NCI-H1436 (cell line): ENCODE data around the gene NDOR1.

ENCODE experiments used
- DNase-seq: peaks from one replicate; lab custom pipeline; 2025; lab: John Stamatoyannopoulos, UW

NDOR1 gene

DNA sequence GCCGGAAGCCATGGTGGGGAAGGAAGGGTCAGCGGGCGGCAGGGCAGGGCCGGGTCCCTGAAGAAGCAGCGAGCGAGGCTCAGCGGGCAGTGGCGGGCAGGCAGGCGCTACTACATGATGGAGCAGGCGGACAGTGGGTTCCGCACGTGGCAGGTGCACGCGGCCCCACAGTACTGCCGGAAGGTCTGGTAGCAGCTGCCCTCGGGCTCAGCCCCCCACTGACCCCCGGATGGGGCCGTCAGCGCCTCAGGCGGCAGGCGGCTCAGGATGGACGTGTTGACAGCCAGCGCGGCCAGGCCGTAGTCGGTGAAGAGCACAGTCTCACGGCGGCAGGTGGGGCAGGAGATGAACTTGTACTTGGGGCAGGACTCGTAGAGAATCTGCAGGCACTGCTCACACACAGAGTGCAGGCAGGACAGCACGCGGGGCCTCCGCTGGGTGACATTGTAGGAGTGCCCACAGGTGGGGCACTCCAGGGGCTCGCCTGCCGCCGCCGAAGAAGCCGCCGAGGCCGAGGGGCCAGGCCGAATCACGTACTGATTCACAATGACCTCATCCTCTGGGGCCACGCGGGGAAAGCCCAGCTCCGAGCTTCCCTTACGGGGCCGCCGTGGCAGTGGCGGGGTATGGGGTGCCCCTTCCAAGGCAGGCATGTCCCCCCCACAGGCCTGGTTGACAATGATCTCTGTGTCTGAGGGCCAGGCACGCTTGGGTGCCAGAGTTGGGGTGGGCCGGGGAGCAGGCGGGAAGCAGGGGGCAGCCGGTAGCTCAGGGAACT is 15.0 kb downstream of the NDOR1 start:
- DNase-seq = no peak

DNA sequence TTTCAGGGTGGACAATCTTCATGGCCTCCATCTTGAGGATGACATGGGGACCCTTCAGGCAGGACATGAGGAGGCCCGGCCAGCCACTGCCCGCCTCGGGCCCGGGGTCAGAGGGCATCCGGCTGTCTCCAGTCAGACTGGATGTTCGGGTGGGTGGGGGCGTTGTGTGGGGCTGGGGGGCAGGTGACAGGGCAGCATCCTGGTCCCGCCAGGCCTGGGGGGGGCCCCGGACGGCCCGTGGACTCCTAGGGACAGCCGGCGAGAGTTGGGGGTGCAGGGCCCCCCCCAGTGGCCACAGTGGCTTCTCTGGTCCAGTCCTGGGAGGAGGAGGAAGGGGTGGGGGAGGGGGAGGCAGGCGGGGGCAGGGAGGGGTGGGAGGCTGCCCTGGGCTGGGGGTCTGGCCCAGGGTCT is 15.6 kb downstream of the NDOR1 start:
- no peak for DNase-seq

DNA sequence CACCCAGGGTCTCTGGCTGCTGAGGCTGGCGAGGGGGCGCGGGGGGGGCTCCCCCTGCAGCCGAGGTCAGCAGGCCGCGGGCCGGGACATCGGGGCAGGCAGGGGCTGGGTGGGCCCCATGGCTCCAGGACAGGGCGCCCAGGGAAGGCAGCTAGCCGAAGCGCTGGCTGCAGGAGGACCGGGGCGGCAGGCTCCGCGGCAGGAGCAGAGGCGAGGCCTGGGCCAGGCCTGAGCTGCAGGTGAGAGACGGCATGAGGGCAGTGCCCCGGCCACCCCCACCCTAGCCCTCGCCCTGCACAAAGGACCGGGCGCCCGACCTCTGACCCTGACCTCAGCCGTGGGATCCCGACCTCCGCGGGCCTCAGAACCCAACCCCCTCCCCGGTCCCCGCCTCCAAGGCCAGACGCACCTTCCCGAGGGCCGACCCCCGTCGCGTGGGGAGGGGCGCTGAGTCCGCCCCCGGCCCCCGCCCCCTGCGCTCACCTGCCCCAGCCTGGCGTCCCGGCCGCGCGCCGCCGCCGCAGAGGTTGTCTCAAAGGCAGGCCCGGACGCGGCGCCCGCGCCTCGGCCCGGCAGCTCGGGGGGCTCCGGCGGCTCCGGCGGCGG is 16.1 kb downstream of the NDOR1 start:
- DNase-seq = no peak

DNA sequence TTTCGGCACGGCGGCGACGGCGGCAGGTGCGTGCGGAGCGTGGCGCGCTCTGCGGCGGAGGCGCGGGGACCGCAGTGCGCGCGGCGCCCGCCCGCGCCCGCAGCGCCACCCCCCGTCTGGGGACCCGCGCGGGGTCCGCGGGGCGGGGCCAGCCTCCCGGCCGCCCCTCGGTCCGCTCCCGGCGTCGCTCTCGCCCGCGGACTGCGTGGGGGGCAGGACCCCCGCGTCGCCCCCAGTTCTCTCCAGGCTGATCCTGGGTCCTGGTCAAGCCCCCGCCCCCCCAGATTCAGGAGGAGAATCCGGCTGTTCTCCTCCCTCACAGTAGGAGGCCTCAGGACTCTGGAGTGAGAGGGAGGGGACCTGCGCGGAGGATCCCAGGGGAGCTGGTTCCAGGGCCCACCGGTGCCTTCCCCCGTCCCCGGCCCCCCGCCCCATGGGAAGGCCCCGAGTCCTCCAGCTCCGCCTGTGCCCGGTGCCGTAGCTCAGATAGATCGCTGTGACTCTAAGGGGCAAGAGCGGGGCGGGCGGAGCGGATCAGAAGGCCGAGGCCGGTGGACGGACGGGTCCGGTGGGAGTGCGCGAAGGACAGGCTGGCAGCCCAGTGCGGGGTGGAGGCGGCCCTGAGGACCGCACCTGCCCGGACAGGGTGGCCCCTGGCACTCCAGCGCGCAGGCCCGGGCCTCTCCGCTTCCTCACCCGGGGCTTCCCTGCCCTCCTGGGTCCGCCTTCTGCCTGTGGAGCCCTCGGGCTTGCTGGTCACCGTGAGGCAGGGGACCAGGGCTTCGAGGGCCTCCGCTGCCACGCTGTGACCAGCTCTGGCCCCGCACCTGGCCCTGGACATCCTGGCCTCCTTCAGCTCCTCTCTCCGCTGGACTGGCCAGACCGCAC is 16.9 kb downstream of the NDOR1 start, which contains the start of gene RNF208:
TSS of gene RNF208 (minus strand) at position 51 of the 888 bp plus-strand sequence. CDS start 1,028 bp downstream, outside the sequence.
- DNase-seq = peak; percentile 44

DNA sequence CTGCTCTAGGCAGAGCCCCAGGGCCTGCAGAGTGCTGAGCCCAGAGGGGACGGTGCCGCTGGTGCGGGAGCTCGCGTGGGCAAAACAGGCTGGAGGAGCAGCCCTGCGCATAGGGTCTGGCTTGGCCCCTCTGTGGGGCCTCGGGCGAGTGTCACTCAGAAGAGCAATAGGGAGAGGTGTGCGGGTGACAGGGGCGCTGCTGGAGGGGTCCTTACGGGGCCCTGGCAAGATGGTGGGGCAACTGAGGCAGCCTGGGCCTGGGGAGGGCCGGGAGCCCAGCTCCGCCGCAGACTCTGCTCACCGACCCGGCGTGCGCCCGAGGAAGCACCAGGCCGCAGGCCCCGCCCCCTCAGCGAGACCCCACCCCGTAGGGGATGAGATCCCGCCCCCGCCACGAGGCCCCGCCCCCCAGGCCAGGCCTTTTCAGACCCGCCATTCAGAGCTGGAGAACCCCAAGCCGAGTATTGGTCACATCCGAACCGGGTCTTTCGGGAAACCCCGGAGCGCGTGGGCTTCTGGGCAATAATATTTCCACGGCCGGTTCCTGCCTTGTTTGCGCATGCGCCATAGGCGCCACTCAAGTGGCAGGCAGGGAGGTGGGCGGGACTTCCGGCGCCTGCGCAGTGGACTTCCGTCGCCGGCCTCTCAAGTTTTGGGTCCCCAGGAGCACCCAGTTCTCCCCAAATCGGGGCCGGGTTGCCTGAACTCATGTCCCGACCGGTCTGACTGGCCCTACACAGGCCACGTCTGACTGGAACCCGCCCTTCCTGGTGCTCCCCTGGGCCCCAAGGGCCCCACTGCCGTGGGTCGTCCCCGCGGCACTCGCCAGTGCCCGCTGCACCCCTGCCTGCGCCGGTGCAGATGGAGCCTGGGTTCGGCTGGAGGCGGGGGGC is 17.8 kb downstream of the NDOR1 start:
- peak; percentile 95 for DNase-seq

DNA sequence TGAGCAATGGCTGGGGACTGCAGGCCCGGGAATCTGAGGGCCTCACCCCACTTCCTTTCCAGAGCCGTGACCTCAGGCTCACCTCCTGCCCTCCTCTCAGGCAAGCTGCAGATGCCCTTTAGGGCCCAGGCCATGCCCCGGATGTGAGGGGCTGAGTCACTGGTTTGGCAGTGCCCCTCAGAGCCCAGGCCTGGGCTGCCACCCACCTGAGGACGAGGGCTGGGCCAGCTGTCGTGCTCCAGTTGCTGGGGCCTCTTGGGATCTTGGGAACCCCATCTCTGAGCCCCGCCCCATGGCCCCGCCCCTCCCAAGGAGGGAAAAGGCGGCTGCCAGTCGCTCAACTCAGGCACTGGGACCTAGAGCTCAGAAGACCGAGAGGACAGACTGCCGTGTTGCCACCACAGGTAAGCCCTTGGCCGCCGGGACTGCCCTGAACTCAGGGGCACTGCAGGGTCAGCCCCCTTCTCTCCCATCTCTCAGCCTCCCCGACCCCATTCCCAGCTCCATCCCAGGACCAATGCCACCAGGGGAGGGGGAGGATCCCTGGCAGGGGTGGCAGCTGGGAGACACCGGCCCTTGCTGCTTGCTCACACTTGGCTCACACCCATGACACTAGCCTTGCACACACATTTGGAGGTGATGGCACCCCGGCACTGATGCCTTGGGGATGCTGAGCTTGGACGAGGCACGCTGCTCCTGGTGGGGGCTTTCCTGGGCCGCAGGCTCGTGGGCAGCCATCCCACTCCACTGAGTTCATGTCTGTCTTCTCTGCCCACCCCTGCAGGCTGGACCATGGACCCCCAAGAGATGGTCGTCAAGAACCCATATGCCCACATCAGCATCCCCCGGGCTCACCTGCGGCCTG is 19.6 kb downstream of the NDOR1 start, which contains the start of gene CYSRT1:
TSS of gene CYSRT1 (plus strand) at position 345 of the 865 bp plus-strand sequence. CDS start at position 793, 448 bp downstream.
- DNase-seq = no peak

DNA sequence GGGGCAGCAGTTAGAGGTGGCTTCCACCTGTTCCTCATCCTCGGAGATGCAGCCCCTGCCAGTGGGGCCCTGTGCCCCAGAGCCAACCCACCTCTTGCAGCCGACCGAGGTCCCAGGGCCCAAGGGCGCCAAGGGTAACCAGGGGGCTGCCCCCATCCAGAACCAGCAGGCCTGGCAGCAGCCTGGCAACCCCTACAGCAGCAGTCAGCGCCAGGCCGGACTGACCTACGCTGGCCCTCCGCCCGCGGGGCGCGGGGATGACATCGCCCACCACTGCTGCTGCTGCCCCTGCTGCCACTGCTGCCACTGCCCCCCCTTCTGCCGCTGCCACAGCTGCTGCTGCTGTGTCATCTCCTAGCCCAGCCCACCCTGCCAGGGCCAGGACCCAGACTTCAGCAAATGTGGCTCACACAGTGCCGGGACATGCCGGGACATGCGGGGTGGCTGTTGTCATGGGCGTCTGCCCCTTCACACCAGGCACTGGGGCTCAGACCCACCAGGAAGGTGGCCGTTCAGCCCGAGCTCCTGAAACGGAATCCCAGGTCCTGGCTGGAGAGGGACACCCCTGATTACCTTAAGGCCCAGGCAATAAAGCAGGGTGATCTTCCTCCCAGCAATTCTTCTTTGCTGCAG is 20.3 kb downstream of the NDOR1 start:
- DNase-seq = no peak

DNA sequence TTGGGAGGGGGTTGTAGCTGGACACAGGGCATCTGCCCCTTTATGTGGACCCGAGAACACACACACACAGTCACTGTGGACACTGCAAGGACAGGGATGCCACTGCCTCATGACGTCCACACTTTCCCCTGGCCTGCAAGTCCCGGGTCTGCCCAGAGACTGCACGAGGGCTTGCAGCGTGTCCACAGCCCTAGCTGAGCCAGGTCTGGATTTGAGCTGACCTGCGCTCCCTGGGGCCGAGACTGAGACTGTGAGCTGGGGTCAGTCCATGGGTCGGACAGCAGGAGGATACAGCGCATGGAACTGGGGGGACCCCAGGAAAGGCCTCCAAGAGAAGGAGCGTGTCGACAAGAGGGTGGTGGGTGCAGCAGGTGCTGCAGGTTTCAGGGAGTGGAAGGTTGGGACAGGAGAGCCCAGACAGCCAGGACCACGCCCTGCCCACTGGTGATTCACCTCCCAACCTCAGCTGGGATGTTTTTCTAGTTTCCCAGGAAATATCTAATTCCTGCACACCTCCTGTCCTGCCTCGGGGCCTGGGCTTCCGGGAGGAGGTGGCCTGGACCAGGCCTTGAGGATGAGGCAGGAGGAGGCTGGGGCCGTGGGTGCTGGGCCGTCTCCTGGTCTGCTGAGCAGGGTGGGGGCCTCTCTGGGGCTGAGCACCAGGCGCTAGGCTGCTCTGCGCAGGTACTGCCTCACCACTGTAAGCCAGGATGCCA is 21.0 kb downstream of the NDOR1 start:
- no peak for DNase-seq

DNA sequence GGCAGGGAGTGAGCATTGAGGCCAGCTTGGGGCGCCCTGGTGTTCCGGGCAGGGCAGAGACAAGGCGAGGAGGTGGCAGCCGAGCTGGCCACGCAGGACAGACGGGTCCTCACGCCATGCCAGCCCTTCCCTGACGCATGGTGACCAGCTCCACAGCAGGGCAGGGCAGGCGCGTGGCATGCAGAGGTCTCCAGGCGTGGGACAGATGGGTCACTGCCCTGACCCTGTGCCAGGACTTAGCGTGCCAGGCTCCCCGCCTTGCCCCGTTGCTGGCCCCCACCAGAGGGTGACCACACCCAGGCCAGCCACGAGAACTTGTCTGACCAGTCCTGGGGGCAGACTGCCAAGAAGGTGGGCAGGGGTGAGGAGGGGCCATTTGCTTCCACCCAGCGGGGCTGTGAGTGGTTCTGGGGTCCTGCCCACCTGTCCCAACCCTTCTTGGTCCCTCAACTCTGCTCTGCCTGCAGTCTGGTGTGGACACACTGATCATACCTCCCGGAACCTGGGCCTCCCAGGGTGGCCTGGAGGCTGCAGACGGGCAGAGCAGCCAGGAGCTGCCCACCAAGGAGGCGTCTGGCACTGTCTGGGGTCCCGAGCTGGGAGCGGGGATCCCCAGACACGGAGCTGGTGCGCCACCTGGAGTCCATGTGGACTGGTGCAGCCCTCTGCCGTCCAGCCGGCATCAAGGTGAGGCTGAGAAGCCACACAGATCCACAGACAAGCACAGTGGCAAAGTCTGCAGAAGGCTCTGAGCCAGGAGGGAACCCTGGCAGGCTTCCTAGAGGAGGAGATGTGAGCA is 21.8 kb downstream of the NDOR1 start, which contains the start of gene RNF224:
TSS of gene RNF224 (plus strand) at position 449 of the 799 bp plus-strand sequence. CDS start 834 bp downstream, outside the sequence.
- DNase-seq = peak; percentile 81

DNA sequence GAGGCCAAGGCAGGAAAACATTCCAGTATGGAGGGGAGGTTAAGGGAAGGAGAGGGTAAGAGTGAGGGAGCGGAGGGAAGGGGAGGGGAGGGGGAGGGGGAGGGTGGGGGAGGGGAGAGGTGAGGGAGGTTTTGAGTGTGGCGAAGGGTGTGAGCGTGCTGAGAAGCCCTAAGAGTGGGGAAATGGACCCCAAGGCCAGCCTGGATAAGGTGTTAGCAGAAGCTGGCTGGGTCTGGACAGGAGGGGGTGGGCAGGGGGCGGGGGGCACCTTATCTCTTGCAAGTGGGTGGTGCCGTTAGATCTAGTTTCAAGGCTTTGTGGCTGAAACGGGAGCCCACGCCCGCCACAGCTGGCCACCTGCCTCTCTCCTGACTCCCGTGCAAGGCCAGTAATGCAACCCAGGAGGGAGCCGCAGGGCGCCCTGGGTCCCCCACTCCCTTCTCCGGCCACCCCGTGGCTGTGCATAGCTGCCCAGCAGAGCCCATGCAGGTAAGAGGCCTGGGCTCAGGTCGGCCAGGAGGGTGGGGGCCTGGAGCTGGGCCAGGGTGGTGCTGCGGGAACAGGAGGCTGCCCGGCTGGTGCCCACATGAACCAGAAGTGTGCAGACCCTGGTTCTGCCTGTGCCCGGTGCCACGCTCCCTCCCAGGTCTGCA is 22.5 kb downstream of the NDOR1 start:
- no peak for DNase-seq

DNA sequence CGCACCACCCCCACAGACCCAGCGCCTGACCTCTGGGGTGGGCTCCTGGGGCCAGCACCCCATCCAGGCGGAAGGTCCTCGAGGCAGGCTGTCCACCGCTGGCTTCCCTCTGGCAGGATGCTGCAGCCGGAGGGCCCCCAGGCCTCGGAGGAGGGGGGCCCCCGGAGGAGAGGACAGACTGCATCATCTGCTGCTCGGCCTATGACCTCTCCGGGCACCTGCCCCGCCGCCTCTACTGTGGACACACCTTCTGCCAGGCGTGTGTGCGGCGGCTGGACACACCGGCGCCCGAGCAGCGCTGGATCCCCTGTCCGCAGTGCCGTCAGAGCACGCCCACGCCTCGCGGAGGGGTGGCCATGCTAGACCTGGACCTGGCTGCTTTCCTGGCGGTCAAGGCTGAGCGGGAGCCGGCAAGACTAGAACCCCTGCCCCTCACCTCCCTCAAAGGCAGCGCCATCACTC is 23.0 kb downstream of the NDOR1 start:
- DNase-seq = no peak

DNA sequence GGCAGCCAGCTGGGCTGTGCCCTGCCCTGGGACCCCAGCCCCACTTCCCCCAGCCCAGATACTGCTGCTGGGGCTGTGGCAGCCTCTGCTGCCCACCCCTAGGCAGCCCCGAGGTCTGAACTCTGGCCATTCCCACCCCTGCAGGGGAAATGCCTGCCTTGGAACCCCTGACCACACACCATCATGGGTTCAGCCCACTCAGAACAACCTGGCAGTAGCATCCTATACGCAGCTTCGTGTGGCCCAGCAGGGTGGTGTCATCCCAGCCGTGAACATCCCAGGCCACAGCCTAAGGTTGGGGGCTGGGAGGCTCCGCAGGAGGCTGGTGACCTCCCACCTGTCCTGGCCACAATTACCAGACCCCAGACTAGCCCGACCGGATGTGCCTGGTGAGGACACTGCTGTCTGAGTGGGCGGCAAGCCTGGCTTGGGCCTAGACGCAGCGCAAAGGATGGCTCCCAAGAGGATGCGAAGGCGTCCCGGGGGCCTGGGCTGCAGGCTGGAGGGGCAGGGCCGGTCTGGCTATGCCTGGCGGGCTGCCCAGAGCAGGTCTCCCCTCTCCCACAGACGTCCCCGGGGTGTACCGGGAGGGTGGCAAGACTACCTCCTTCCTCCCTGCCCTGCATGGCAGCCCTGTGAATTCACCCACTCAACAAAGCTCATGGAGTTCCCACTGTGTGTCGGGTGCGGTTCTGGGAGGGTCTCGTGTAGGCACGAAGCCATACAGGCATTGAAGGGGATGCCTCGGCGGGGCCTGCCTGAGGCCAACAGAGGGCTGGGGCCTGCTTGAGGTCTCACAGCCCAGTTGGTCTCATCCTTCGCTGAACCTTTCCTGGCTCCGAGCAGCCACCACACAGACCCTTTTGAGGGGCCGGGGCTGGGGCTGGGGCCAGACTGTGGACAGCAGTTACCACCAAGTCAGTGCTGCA is 23.7 kb downstream of the NDOR1 start:
- DNase-seq = no peak

DNA sequence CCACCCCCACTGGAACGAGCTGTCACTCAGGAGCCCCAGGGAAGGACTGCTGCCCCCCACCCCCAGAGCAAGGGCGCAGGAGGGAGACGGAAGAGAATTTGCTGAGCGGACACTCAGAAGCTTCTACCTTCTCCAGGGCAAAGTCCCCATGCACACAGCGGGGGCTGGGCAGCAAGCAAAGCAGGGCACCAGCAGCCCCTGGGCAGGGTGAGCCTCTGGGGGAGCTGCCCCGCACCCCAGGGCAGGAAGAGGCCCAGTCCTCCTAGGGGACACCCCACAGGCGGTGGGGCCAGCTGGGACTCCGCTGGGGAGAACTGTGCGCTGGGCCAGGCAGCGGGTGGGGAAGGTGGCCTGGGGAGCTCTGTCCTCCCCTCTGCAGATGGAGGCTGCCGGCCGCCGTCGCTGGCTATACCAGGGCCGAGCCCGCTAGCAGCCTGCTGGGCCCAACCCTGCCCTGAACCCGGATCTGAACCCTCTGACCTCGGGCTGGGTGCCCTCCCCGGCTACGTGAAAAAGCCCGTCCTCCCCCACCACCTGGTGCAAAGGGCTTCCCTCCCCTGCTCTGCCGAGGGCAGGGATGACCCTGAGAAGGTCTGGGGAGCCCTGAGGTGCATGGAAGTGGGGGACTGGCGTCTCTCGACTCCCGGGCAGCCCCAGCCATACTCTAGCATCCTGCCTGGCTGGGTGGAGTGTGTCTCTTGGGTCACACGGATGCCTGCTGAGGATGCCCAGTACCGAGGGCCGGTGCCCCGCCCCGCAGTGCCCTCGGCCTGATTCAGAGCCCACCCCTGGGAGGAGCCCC is 24.6 kb downstream of the NDOR1 start:
- DNase-seq = no peak

DNA sequence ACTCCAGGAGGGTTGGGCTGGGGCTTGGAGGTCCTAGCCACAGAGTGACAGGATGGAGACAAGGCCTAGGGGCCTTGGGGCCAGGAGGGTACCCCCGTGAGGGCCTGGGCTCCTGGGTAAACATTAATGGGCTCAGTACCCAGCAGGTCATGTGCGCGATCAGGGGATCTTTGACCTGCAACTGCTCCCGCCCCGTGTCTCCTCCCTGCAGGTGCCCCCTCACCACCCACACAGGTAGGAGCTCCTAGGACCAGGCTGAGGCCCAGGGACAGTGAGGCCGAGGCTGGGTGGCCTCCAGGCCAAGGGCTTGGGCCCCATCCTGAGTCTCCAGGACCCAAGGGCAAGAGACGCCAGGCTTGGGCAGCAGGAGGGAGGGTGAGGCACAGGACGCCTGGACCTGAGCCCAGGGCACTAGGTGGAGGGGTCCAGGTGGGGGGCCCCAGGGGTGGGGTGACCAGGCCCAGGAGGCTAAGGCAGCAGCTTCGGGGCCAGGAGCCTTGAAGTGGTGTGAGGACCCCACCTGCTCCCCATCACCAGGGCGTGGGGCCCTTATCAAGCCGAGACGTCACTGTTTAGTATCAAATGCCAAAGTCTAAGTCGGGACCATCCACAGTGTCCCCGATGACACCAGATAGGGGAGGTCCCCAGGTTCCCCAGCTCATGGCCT is 25.3 kb downstream of the NDOR1 start, which contains the start of gene SLC34A3:
TSS of gene SLC34A3 (plus strand) at position 197 of the 667 bp plus-strand sequence. CDS start 802 bp downstream, outside the sequence.
- DNase-seq = no peak
